Esophagus squamous epithelium (tissue), 5 donors: ENCODE data around the gene TMEM50B. TPM values are rescaled to one million over a fixed set of nuclear protein-coding genes. Genes with fewer than 3 reads are reported as not detected.

Experiments used
- DNase-seq: peaks from one replicate; lab custom pipeline; 2025; lab: John Stamatoyannopoulos, UW
- H3K27ac ChIP-seq, 4 donors: fragments of 200-600 bp; sonication (generic); one replicate each; pipeline ENCODE4 v1.5.1; 2016 to 2019; ENCODE audit warnings: mild to moderate bottlenecking in 1 of 4
- H3K27me3 ChIP-seq, 4 donors: fragments of 200-600 bp; sonication (generic); 1 replicate in 3 of 4; 2 replicates in 1 of 4; pipeline versions ENCODE4 v1.5.1 to v1.6.0; 2017 to 2021; ENCODE audit warnings: antibody characterized with exemption in 1 of 4
- H3K36me3 ChIP-seq, 3 donors: fragments of 200-600 bp; sonication (generic); one replicate each; pipeline ENCODE4 v1.5.1; 2016 to 2019
- H3K4me1 ChIP-seq, 3 donors: fragments of 200-600 bp; sonication (generic); one replicate each; pipeline ENCODE4 v1.5.1; 2017 to 2019
- H3K4me3 ChIP-seq, 4 donors: fragments of 200-600 bp; sonication (generic); 1 replicate in 3 of 4; 2 replicates in 1 of 4; pipeline ENCODE4 v1.5.1; 2016 to 2019; ENCODE audit warnings: mild to moderate bottlenecking in 2 of 4, moderate library complexity in 1 of 4
- H3K9me3 ChIP-seq, 3 donors: fragments of 200-600 bp; sonication (generic); one replicate each; pipeline ENCODE4 v1.5.1; 2016 to 2019
- POLR2A ChIP-seq, 4 donors: fragments of 450-650 bp; IDR thresholded peaks; one replicate each; pipeline ENCODE4 v1.6.1; 2017; ENCODE audit warnings: antibody characterized with exemption in 4 of 4, mild to moderate bottlenecking in 4 of 4, moderate library complexity in 3 of 4
- WGBS, 2 donors: methylation state at CpG; one replicate each; pipeline ENCODE4 v1.1.5; 2018; 5-methylcytosine and 5-hydroxymethylcytosine counted together
- intact Hi-C: fragments of 100-400 bp; cut with DNase I; formaldehyde crosslinking; loops from one replicate; pipeline ENCODE4 v1.15.0; 2022
- total RNA-seq, 4 donors: library from RNA; depleted of rRNA; stranded (reverse); fragments of >200 nt; gene quantifications; one replicate each; pipeline ENCODE4 v1.1.0, GENCODE V29; 2016
- TF ChIP-seq, protein P1 (sequence below), 6 experiments: fragments of 450-650 bp in 4 of 6; fragments of 200-600 bp in 2 of 6; sonication (generic) in 2 of 6; IDR thresholded peaks; one replicate each; pipeline ENCODE4 v1.5.1; 2016 to 2019; ENCODE audit warnings: antibody characterized with exemption in 6 of 6, mild to moderate bottlenecking in 4 of 6, moderate library complexity in 4 of 6
- donor health status: DM: yes; HTN: yes; CAD: no.

TMEM50B gene
- total RNA-seq, 4 donors from 2014 or later, result 18.3 to 48.1 (median 33.6) TPM

- intact Hi-C loops, result loop anchor here (10.0 kb wide), 1 partner anchor 68 kb away; no protein-coding TSS in a partner anchor
- peak overlapping the region in 3 of 4 donors; percentile 0 to 94 (median 53) for H3K27ac ChIP-seq
- peaks cover 11 to 94% (median 25%) of the 10 kb centered on the region in 3 donors for H3K36me3 ChIP-seq
- no peaks in the 10 kb centered on the region for H3K27me3 ChIP-seq
- no peak for DNase-seq
- WGBS, 2 donors, result 78 to 92% methylated on average over 6 of the region's 6 CpGs
- TF ChIP-seq, protein P1, sequence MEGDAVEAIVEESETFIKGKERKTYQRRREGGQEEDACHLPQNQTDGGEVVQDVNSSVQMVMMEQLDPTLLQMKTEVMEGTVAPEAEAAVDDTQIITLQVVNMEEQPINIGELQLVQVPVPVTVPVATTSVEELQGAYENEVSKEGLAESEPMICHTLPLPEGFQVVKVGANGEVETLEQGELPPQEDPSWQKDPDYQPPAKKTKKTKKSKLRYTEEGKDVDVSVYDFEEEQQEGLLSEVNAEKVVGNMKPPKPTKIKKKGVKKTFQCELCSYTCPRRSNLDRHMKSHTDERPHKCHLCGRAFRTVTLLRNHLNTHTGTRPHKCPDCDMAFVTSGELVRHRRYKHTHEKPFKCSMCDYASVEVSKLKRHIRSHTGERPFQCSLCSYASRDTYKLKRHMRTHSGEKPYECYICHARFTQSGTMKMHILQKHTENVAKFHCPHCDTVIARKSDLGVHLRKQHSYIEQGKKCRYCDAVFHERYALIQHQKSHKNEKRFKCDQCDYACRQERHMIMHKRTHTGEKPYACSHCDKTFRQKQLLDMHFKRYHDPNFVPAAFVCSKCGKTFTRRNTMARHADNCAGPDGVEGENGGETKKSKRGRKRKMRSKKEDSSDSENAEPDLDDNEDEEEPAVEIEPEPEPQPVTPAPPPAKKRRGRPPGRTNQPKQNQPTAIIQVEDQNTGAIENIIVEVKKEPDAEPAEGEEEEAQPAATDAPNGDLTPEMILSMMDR (IDR thresholded peaks at IDR 0.05), result no peak
- H3K4me3 ChIP-seq, result no peak overlapping the region
- H3K4me1 ChIP-seq, result peaks cover 37 to 77% (median 40%) of the 10 kb centered on the region in 3 donors
- H3K9me3 ChIP-seq, result no peaks in the 10 kb centered on the region
These were observed 47.3 kb downstream of the TMEM50B start for GRCh38 chr21:33432496-33432895.

- Histone ChIP-seq H3K4me3 (no peak overlapping the region), H3K4me1 (peaks cover 37 to 89% (median 40%) of the 10 kb centered on the region in 3 donors), H3K36me3 (peaks cover 11 to 94% (median 25%) of the 10 kb centered on the region in 3 donors), H3K9me3 (no peaks in the 10 kb centered on the region), H3K27me3 (no peaks in the 10 kb centered on the region), H3K27ac (peak overlapping the region in 2 of 4 donors; percentile 81 to 88)
- WGBS, 2 donors, result 92% methylated on average over 2 to 3 of the region's 3 CpGs
- intact Hi-C loops, result loop anchor here (10.0 kb wide), 1 partner anchor 66 kb away; no protein-coding TSS in a partner anchor
- DNase-seq, result no peak
- TF ChIP-seq, protein P1 (IDR thresholded peaks at IDR 0.05), result no peak
- no peak for TF ChIP-seq POLR2A (IDR thresholded peaks at IDR 0.05)
These were observed 48.9 kb downstream of the TMEM50B start for GRCh38 chr21:33430858-33431257.

GRCh38 chr21:33428669-33429068 is 51.1 kb downstream of the TMEM50B start:
- H3K4me1 ChIP-seq, result peaks cover 17 to 67% (median 19%) of the 10 kb centered on the region in 3 donors
- TF ChIP-seq, protein P1 (IDR thresholded peaks at IDR 0.05), result no peak
- no peak for TF ChIP-seq POLR2A (IDR thresholded peaks at IDR 0.05)
- intact Hi-C loops, result no loop called here
- no peaks in the 10 kb centered on the region for H3K9me3 ChIP-seq
- no peaks in the 10 kb centered on the region for H3K27me3 ChIP-seq
- 37 to 76% methylated on average over 6 of the region's 8 CpGs for WGBS, 2 donors
- no peak overlapping the region for H3K4me3 ChIP-seq
- H3K36me3 ChIP-seq, result peaks cover 18 to 97% (median 43%) of the 10 kb centered on the region in 3 donors
- peak overlapping the region; percentile 79 to 88 (median 81) for H3K27ac ChIP-seq
- no peak for DNase-seq

GRCh38 chr21:33427051-33427450 is 52.7 kb downstream of the TMEM50B start:
- H3K36me3 ChIP-seq, result peaks cover 7 to 97% (median 37%) of the 10 kb centered on the region in 3 donors
- H3K27ac ChIP-seq, result peak overlapping the region in 1 of 4 donors; percentile 88
- no peak for TF ChIP-seq POLR2A (IDR thresholded peaks at IDR 0.05)
- TF ChIP-seq, protein P1 (IDR thresholded peaks at IDR 0.05), result no peak
- H3K4me1 ChIP-seq, result peaks cover 15 to 56% (median 18%) of the 10 kb centered on the region in 3 donors
- no peak for DNase-seq
- H3K27me3 ChIP-seq, result no peaks in the 10 kb centered on the region
- 81 to 95% methylated on average over 5 to 7 of the region's 7 CpGs for WGBS, 2 donors
- H3K4me3 ChIP-seq, result no peak overlapping the region
- intact Hi-C loops, result no loop called here
- no peaks in the 10 kb centered on the region for H3K9me3 ChIP-seq

GRCh38 chr21:33425825-33426224 is 53.9 kb downstream of the TMEM50B start:
- DNase-seq, result no peak
- intact Hi-C loops, result no loop called here
- Histone ChIP-seq H3K4me3 (no peak overlapping the region), H3K27ac (no peak overlapping the region), H3K27me3 (no peaks in the 10 kb centered on the region), H3K9me3 (no peaks in the 10 kb centered on the region), H3K4me1 (peaks cover 15 to 49% (median 18%) of the 10 kb centered on the region in 3 donors), H3K36me3 (peaks cover 7 to 97% (median 40%) of the 10 kb centered on the region in 3 donors)
- 60 to 66% methylated on average over 3 of the region's 3 CpGs for WGBS, 2 donors
- TF ChIP-seq, protein P1 (IDR thresholded peaks at IDR 0.05), result no peak
- TF ChIP-seq POLR2A (IDR thresholded peaks at IDR 0.05), result no peak
